GM21737 (cell line): ENCODE results near the gene RAB11A.

Source experiments
- ATAC-seq: cut with Tn5 transposase; IDR thresholded peaks from one replicate; pipeline ENCODE4 v1.9.1; 2021; ENCODE audit warnings: mild to moderate bottlenecking, moderate library complexity; ENCODE audit not compliant: unreplicated experiment

The RAB11A gene

GRCh38 chr15:65935391-65935790 is 66.1 kb downstream of the RAB11A start:
- ATAC-seq = no peak

GRCh38 chr15:65936282-65936681 is 67.0 kb downstream of the RAB11A start:
- ATAC-seq = no peak

- no peak for ATAC-seq
These were observed 67.8 kb downstream of the RAB11A start for GRCh38 chr15:65937054-65937453.

- no peak for ATAC-seq
These were observed 68.2 kb downstream of the RAB11A start for GRCh38 chr15:65937476-65937875.

GRCh38 chr15:65938604-65939003 is 69.3 kb downstream of the RAB11A start:
- no peak for ATAC-seq

- ATAC-seq = no peak
These were observed 70.8 kb downstream of the RAB11A start for GRCh38 chr15:65939901-65940617.

GRCh38 chr15:65940618-65940909 is 71.3 kb downstream of the RAB11A start:
- no peak for ATAC-seq
